HepG2 (cell line): ENCODE results near the gene SAE1. TPM values are rescaled to one million over a fixed set of nuclear protein-coding genes. Genes with fewer than 3 reads are reported as not detected.
A peak's percentile ranks its signal among the peaks of the same experiment; 100 is the strongest.

ENCODE experiments used
- ARID4A ChIP-seq: sonication (generic); formaldehyde crosslinking; IDR thresholded peaks from 2 replicates; pipeline ENCODE4 v1.5.0; 2020; ENCODE audit warnings: mild to moderate bottlenecking, missing genetic modification reagents, borderline replicate concordance
- JARID2 ChIP-seq: sonication (generic); formaldehyde crosslinking; IDR thresholded peaks from 2 replicates; pipeline ENCODE4 v1.8.1; 2023; ENCODE audit warnings: missing genetic modification reagents, inconsistent platforms; ENCODE audit not compliant: insufficient replicate concordance
- MTF2 ChIP-seq: sonication (generic); formaldehyde crosslinking; IDR thresholded peaks from 2 replicates; pipeline ENCODE4 v1.5.0; 2020; ENCODE audit warnings: missing genetic modification reagents, borderline replicate concordance
- SMAD9 ChIP-seq: sonication (generic); formaldehyde crosslinking; IDR thresholded peaks from 2 replicates; pipeline ENCODE4 v1.5.1; 2020; ENCODE audit warnings: mild to moderate bottlenecking, missing genetic modification reagents
- SPEN ChIP-seq: sonication (generic); formaldehyde crosslinking; IDR thresholded peaks from 2 replicates; pipeline ENCODE4 v1.5.1; 2020; ENCODE audit warnings: low read depth, mild to moderate bottlenecking, missing genetic modification reagents
- TBL1XR1 ChIP-seq: fragments of 150-350 bp; IDR thresholded peaks from 2 replicates; pipeline ENCODE4 v1.6.1; 2014; ENCODE audit warnings: borderline replicate concordance, low read length; ENCODE audit not compliant: partially characterized antibody
- TBP ChIP-seq: sonication (generic); formaldehyde crosslinking; IDR thresholded peaks from 2 replicates; pipeline ENCODE4 v1.5.0; 2020; ENCODE audit warnings: missing genetic modification reagents
- TRAFD1 ChIP-seq: sonication (generic); formaldehyde crosslinking; IDR thresholded peaks from 2 replicates; pipeline ENCODE4 v1.5.1; 2020; ENCODE audit warnings: missing genetic modification reagents, mild to moderate bottlenecking, borderline replicate concordance
- YEATS2 ChIP-seq: sonication (generic); formaldehyde crosslinking; IDR thresholded peaks from 2 replicates; pipeline ENCODE4 v1.4.0; 2020; ENCODE audit warnings: missing genetic modification reagents, borderline replicate concordance
- ZBTB10 ChIP-seq: sonication (generic); formaldehyde crosslinking; IDR thresholded peaks from 2 replicates; pipeline ENCODE4 v1.4.0; 2020; ENCODE audit warnings: missing genetic modification reagents, borderline replicate concordance
- ZFX ChIP-seq: sonication (generic); formaldehyde crosslinking; IDR thresholded peaks from 2 replicates; pipeline ENCODE4 v1.4.0; 2020; ENCODE audit warnings: mild to moderate bottlenecking, low read depth, missing genetic modification reagents, moderate library complexity
- ZNF10 ChIP-seq: sonication (generic); formaldehyde crosslinking; IDR thresholded peaks from 2 replicates; pipeline ENCODE4 v1.4.0; 2020; ENCODE audit warnings: mild to moderate bottlenecking, low read depth, missing genetic modification reagents, borderline replicate concordance
- ZNF280D ChIP-seq: sonication (generic); formaldehyde crosslinking; IDR thresholded peaks from 2 replicates; pipeline ENCODE4 v1.5.1; 2020; ENCODE audit warnings: mild to moderate bottlenecking, missing genetic modification reagents
- ZNF839 ChIP-seq: sonication (generic); formaldehyde crosslinking; IDR thresholded peaks from 2 replicates; pipeline ENCODE4 v1.4.0; 2020; ENCODE audit warnings: missing genetic modification reagents, mild to moderate bottlenecking, borderline replicate concordance
- polyA plus RNA-seq, 8 experiments: library from polyadenylated mRNA; depleted of rRNA in 3 of 8; stranded (reverse) in 7 of 8; unstranded in 1 of 8; fragments of >200 nt; fragmentation: Illumina TruSeq in 4 of 8; extraction: Trizol in 4 of 8; gene quantifications; 2 replicates each; pipeline versions ENCODE4 v1.2.1 to v1.2.3, GENCODE V29; 2011 to 2016; ENCODE audit warnings: low read depth in 4 of 8, missing spikeins in 1 of 8, mixed read lengths in 1 of 8; ENCODE audit not compliant: insufficient read depth in 1 of 8
- total RNA-seq, 5 experiments: library from RNA; depleted of rRNA; stranded (reverse); fragments of >200 nt; fragmentation: Illumina TruSeq; extraction: Trizol; gene quantifications; 2 replicates each; pipeline ENCODE4 v1.2.3, GENCODE V29; 2016; ENCODE audit warnings: low read depth in 1 of 5

Gene SAE1
- total and polyA plus RNA-seq, 2 of the 13 experiments (the other 11 are each of a cell fraction or from before 2014, with no cell fraction given), result 87.6 to 197 TPM

GRCh38 chr19:47112997-47113849, 17.4 kb upstream of the SAE1 start, which contains the start of gene ZC3H4 (continued):
- TF ChIP-seq ARID4A (CRISPR knock-in tag), result peak; percentile 64; the same call in 1 of the 2 replicates
- TF ChIP-seq JARID2 (CRISPR knock-in tag), result no peak
- TF ChIP-seq ZFX (CRISPR knock-in tag), result peak; percentile 69
- no peak for TF ChIP-seq ZNF10 (CRISPR knock-in tag)
- 0 out of 2 replicates have a peak, but pooled peaks have one; percentile 66 for TF ChIP-seq ZNF280D (CRISPR knock-in tag)
- peak; percentile 57 for TF ChIP-seq TBL1XR1
- no peak for TF ChIP-seq SMAD9 (CRISPR knock-in tag)
- peak; percentile 42; the same call in 1 of the 2 replicates for TF ChIP-seq TRAFD1 (CRISPR knock-in tag)
- peak; percentile 77 for TF ChIP-seq SPEN (CRISPR knock-in tag)
- peak; percentile 83 for TF ChIP-seq YEATS2 (CRISPR knock-in tag)
- TF ChIP-seq ZNF839 (CRISPR knock-in tag), result peak; percentile 47; the same call in 1 of the 2 replicates
- TF ChIP-seq MTF2 (CRISPR knock-in tag), result no peak
- TF ChIP-seq TBP (CRISPR knock-in tag), result no peak
- TF ChIP-seq ZBTB10 (CRISPR knock-in tag), result 0 out of 2 replicates have a peak, but pooled peaks have one; percentile 13
